ENCODE results near the gene ATP6V0B.

DNA sequence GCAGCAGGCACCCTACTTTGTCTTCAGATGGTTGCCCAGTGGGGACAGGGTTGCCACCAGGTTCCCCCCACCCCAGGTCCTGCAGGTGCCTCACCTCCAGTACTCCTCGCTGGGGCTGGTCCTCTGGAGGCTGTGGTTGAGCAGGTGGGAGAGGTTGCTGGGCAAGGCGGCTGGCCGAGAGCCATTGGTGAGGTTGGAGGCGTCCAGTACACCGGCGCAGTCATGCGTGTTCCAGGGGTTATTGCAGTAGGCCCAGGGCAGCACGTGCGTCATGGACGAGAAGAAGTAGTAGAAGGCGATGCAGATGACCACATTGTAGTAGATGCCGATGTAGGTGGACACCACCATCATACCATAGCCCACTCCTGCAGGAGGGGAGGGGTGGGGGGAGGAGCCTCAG, 33.5 kb downstream of the ATP6V0B start:
- TF ChIP-seq, protein P1, sequence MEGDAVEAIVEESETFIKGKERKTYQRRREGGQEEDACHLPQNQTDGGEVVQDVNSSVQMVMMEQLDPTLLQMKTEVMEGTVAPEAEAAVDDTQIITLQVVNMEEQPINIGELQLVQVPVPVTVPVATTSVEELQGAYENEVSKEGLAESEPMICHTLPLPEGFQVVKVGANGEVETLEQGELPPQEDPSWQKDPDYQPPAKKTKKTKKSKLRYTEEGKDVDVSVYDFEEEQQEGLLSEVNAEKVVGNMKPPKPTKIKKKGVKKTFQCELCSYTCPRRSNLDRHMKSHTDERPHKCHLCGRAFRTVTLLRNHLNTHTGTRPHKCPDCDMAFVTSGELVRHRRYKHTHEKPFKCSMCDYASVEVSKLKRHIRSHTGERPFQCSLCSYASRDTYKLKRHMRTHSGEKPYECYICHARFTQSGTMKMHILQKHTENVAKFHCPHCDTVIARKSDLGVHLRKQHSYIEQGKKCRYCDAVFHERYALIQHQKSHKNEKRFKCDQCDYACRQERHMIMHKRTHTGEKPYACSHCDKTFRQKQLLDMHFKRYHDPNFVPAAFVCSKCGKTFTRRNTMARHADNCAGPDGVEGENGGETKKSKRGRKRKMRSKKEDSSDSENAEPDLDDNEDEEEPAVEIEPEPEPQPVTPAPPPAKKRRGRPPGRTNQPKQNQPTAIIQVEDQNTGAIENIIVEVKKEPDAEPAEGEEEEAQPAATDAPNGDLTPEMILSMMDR (IDR thresholded peaks at IDR 0.05): no peak
- no peak for TF ChIP-seq POLR2A (IDR thresholded peaks at IDR 0.05)

Measured in testis (tissue), 2 donors.